ENCODE results near the gene ZNF407.

ZNF407 gene

DNA sequence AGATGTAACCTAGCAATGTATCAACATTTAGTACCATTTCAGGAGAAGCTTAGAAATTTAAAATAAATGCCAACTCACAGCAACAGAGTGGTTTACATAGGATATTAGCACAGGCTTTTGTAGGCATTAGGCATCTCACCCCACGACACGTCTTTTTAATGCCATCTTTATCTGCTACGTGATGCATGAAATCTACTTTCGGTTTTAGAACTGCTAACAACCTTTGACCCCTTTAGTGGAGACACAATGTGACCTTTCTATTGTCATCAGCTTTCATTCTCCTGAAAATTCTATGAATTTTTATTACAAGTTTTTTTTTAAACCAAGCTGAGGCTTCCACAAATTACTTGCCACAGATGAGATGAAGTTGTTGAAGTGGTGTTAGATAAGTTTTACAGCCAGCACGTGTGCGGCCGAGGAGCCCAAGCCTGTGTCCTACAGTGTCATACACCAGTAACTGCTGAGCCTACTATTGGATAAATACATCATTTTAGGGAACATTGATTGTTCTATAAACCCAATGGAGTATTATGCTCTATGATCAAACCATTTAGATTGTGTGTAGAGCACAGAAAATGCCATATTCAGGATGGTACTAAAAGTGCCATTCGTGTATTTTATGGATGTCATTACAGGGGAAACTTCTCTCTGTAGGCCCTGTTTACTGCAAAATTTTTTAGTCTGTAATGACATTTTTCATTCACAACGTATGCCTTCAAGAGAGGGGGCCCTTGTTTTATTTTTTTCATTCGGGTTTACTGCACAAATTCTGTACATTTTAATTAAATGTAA, 459.7 kb downstream of the ZNF407 start:
- Histone ChIP-seq H2AFZ (ENCODE audit: low read depth, low read length, severe bottlenecking) (no peak overlapping the region), H3K27ac (ENCODE audit: low read depth, low read length) (no peak overlapping the region), H3K79me2 (ENCODE audit: insufficient read depth, low read length) (no peaks in the 10 kb centered on the region), H4K20me1 (ENCODE audit: low read depth, low read length) (no peaks in the 10 kb centered on the region), H3K9me2 (replicated peaks; ENCODE audit: insufficient read depth, low read length) (no peaks in the 10 kb centered on the region), H3K36me3 (ENCODE audit: low read length) (no peaks in the 10 kb centered on the region), H3K9ac (ENCODE audit: low read length) (no peak overlapping the region), H3F3A (ENCODE audit: insufficient read depth) (no peaks in the 10 kb centered on the region), H3K4me2 (ENCODE audit: low read depth, low read length, poor library complexity, severe bottlenecking) (no peak overlapping the region), H3K9me3 (ENCODE audit: insufficient read depth, low read length) (no peaks in the 10 kb centered on the region), H3K27me3 (ENCODE audit: low read length) (no peaks in the 10 kb centered on the region), H3K4me3 (ENCODE audit: insufficient read depth, low read length, poor library complexity, severe bottlenecking) (no peak overlapping the region)
- TF ChIP-seq EZH2phosphoT487 (conservative IDR thresholded peaks at IDR 0.05; ENCODE audit: low read length) (no peak), CTCF (IDR thresholded peaks at IDR 0.05; ENCODE audit: insufficient read depth, low read length, poor library complexity, severe bottlenecking) (no peak)

DNA sequence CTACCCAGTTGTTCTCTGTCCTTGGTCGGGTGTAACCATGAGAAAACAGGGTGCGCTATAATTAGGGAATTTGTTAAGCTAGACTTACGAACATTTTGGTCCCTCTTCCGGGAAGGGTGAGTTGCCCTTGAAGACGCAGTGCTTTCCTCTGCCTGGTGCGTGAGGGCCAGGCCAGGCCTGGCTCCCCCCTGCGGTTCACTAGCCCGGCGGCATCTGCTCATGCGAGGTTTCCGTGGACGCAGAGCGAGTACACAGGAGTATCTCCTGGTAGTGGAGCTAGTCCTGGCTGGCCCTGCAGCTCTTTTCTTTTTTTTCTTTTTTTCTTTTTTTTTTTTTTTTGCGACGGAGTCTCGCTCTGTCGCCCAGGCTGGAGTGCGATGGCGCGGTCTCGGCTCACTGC, 462.5 kb downstream of the ZNF407 start:
- H4K20me1 ChIP-seq (ENCODE audit: low read depth, low read length) = no peaks in the 10 kb centered on the region
- no peaks in the 10 kb centered on the region for H3K9me2 ChIP-seq (replicated peaks; ENCODE audit: insufficient read depth, low read length)
- no peaks in the 10 kb centered on the region for H3K9me3 ChIP-seq (ENCODE audit: insufficient read depth, low read length)
- H3K27ac ChIP-seq (ENCODE audit: low read depth, low read length) = no peak overlapping the region
- no peaks in the 10 kb centered on the region for H3K79me2 ChIP-seq (ENCODE audit: insufficient read depth, low read length)
- no peaks in the 10 kb centered on the region for H3K27me3 ChIP-seq (ENCODE audit: low read length)
- no peak overlapping the region for H2AFZ ChIP-seq (ENCODE audit: low read depth, low read length, severe bottlenecking)
- H3K36me3 ChIP-seq (ENCODE audit: low read length) = no peaks in the 10 kb centered on the region
- no peak for TF ChIP-seq CTCF (IDR thresholded peaks at IDR 0.05; ENCODE audit: insufficient read depth, low read length, poor library complexity, severe bottlenecking)
- TF ChIP-seq EZH2phosphoT487 (conservative IDR thresholded peaks at IDR 0.05; ENCODE audit: low read length) = no peak
- no peak overlapping the region for H3K4me2 ChIP-seq (ENCODE audit: low read depth, low read length, poor library complexity, severe bottlenecking)
- H3K4me3 ChIP-seq (ENCODE audit: insufficient read depth, low read length, poor library complexity, severe bottlenecking) = no peak overlapping the region
- no peak overlapping the region for H3K9ac ChIP-seq (ENCODE audit: low read length)
- H3F3A ChIP-seq (ENCODE audit: insufficient read depth) = no peaks in the 10 kb centered on the region

GRCh38 chr18:75062297-75062886, 464.7 kb downstream of the ZNF407 start:
- H3K36me3 ChIP-seq (ENCODE audit: low read length) = no peaks in the 10 kb centered on the region
- no peaks in the 10 kb centered on the region for H3K27me3 ChIP-seq (ENCODE audit: low read length)

More at GRCh38 chr18:75062297-75062886, 464.7 kb downstream of the ZNF407 start:
- no peaks in the 10 kb centered on the region for H3K79me2 ChIP-seq (ENCODE audit: insufficient read depth, low read length)
- H3K9me3 ChIP-seq (ENCODE audit: insufficient read depth, low read length) = no peaks in the 10 kb centered on the region
- H3K9ac ChIP-seq (ENCODE audit: low read length) = no peak overlapping the region
- no peak overlapping the region for H3K4me2 ChIP-seq (ENCODE audit: low read depth, low read length, poor library complexity, severe bottlenecking)
- TF ChIP-seq CTCF (IDR thresholded peaks at IDR 0.05; ENCODE audit: insufficient read depth, low read length, poor library complexity, severe bottlenecking) = no peak
- TF ChIP-seq EZH2phosphoT487 (conservative IDR thresholded peaks at IDR 0.05; ENCODE audit: low read length) = no peak
- no peak overlapping the region for H2AFZ ChIP-seq (ENCODE audit: low read depth, low read length, severe bottlenecking)
- H3F3A ChIP-seq (ENCODE audit: insufficient read depth) = no peaks in the 10 kb centered on the region
- no peaks in the 10 kb centered on the region for H3K9me2 ChIP-seq (replicated peaks; ENCODE audit: insufficient read depth, low read length)
- H4K20me1 ChIP-seq (ENCODE audit: low read depth, low read length) = no peaks in the 10 kb centered on the region
- no peak overlapping the region for H3K27ac ChIP-seq (ENCODE audit: low read depth, low read length)
- H3K4me3 ChIP-seq (ENCODE audit: insufficient read depth, low read length, poor library complexity, severe bottlenecking) = no peak overlapping the region
